ENCODE measurements around the gene GALNT8. TPM values are rescaled to one million over a fixed set of nuclear protein-coding genes. Genes with fewer than 3 reads are reported as not detected.
A peak's percentile ranks its signal among the peaks of the same experiment; 100 is the strongest.

The GALNT8 gene
- total and polyA plus RNA-seq, 9 of the 15 experiments (the other 6 are each of a cell fraction or from before 2014, with no cell fraction given) = 0.11 to 0.23 (median 0.21) TPM; not detected in 6

- TF ChIP-seq ZNF785 (CRISPR knock-in tag; IDR thresholded peaks at IDR 0.05) (no peak), RCOR1 (IDR thresholded peaks at IDR 0.05; ENCODE audit: borderline replicate concordance in 1 of 2, low read depth in 2 of 2, low read length in 2 of 2) (no peak), USF1 (CRISPR knock-in tag; IDR thresholded peaks at IDR 0.05) (no peak), SIRT6 (IDR thresholded peaks at IDR 0.05; ENCODE audit: low read depth, low read length) (no peak), WHSC1 (IDR thresholded peaks at IDR 0.05; ENCODE audit: low read length) (no peak)
Observed at GRCh38 chr12:4743046-4743445, 22.8 kb downstream of the GALNT8 start (continued).

- FAIRE-seq = no peak
Observed at GRCh38 chr12:4744709-4745108, 24.5 kb downstream of the GALNT8 start.

More at GRCh38 chr12:4744709-4745108, 24.5 kb downstream of the GALNT8 start:
- POLR2A ChIA-PET = interaction anchor here (0.6 kb wide), 1 partner anchor 283 kb away, joined by 3 read pairs; no protein-coding TSS in a partner anchor
- CTCF ChIA-PET (ENCODE audit: low intra/inter-chr PET ratio) = no interaction called here
- H3K79me2 ChIP-seq (ENCODE audit: control insufficient read depth, insufficient read depth, low read length) = no peaks in the 10 kb centered on the region
- BruUV-seq (replicated peaks) = no TSS peak
- DNase-seq (ENCODE audit: extremely low read depth in 1 of 4, low spot score in 3 of 4) (no peak), ATAC-seq (no peak)
- H3K9ac ChIP-seq (ENCODE audit: insufficient read depth in 1 of 2, low read depth in 2 of 2, low read length in 2 of 2) = no peak overlapping the region
- H3K27me3 ChIP-seq (ENCODE audit: control insufficient read depth in 2 of 2, insufficient read depth in 2 of 2, low read length in 2 of 2) = peaks cover 0 to 10% of the 10 kb centered on the region in 2 experiments; a peak in 2 of 5 replicates
- H3K27ac ChIP-seq (ENCODE audit: extremely low read depth, low read depth, low read length) = no peak overlapping the region
- H3K9me3 ChIP-seq (replicated peaks; ENCODE audit: control insufficient read depth, insufficient read depth, low read depth, low read length) = no peaks in the 10 kb centered on the region
- no peaks in the 10 kb centered on the region for H3K9me1 ChIP-seq (ENCODE audit: control insufficient read depth, insufficient read depth, low read length)
- H4K20me1 ChIP-seq (replicated peaks; ENCODE audit: control insufficient read depth, insufficient read depth, low read length) = no peaks in the 10 kb centered on the region
- H3K36me3 ChIP-seq (ENCODE audit: control insufficient read depth, insufficient read depth, low read length) = no peaks in the 10 kb centered on the region
- H3K4me1 ChIP-seq (replicated peaks in 1 of 2; ENCODE audit: control insufficient read depth in 2 of 2, insufficient read depth in 2 of 2, low read length in 2 of 2) = no peaks in the 10 kb centered on the region
- intact Hi-C loops (cut with micrococcal nuclease) (no loop called here), in situ Hi-C loops (cut with MboI) (no loop called here)
- H3K4me3 ChIP-seq = no peak overlapping the region
- H3K4me2 ChIP-seq (ENCODE audit: insufficient read depth, low read length) = no peak overlapping the region
- no peak overlapping the region for H2AFZ ChIP-seq (ENCODE audit: low read depth, low read length)
- TF ChIP-seq CHD1 (IDR thresholded peaks at IDR 0.05; ENCODE audit: low read length) = no peak
- TF ChIP-seq MAFK (IDR thresholded peaks at IDR 0.05; ENCODE audit: low read length) = 0 out of 2 replicates have a peak, but pooled peaks have one; percentile 13
- no peak for TF ChIP-seq EP400 (IDR thresholded peaks at IDR 0.05)
- no peak for TF ChIP-seq ZNF324 (CRISPR knock-in tag; IDR thresholded peaks at IDR 0.05)
- TF ChIP-seq ZC3H8 (IDR thresholded peaks at IDR 0.05) = no peak
- no peak for TF ChIP-seq NELFE (IDR thresholded peaks at IDR 0.05; ENCODE audit: insufficient read depth, insufficient read length)
- TF ChIP-seq TRIM28 (IDR thresholded peaks at IDR 0.05) = no peak
- TF ChIP-seq CREM (IDR thresholded peaks at IDR 0.05; ENCODE audit: low read depth) = no peak
- no peak for TF ChIP-seq HMG20A (CRISPR knock-in tag; conservative IDR thresholded peaks at IDR 0.05)
- peak; percentile 58 for TF ChIP-seq ZNF316 (IDR thresholded peaks at IDR 0.05)
- TF ChIP-seq CBFB (CRISPR knock-in tag; IDR thresholded peaks at IDR 0.05) = no peak
- TF ChIP-seq PTTG1 (tag; IDR thresholded peaks at IDR 0.05; ENCODE audit: low read depth) = no peak
- TF ChIP-seq ZNF584 (CRISPR knock-in tag; IDR thresholded peaks at IDR 0.05; ENCODE audit: low read depth) = no peak
- no peak for TF ChIP-seq RB1 (IDR thresholded peaks at IDR 0.05; ENCODE audit: low read depth)
- TF ChIP-seq MECOM (CRISPR knock-in tag; IDR thresholded peaks at IDR 0.05) = no peak
- TF ChIP-seq SP1 (CRISPR knock-in tag; IDR thresholded peaks at IDR 0.05) = no peak
- TF ChIP-seq MAFF (IDR thresholded peaks at IDR 0.05; ENCODE audit: low read length) = peak; percentile 30; the same call in 1 of the 2 replicates

All from K562 (cell line).